Endothelial cell of umbilical vein (primary cell): ENCODE measurements around the gene CLCN2. TPM values are rescaled to one million over a fixed set of nuclear protein-coding genes. Genes with fewer than 3 reads are reported as not detected.
A peak's percentile ranks its signal among the peaks of the same experiment; 100 is the strongest.

ENCODE experiments used
- BruUV-seq: library from RNA; stranded (reverse); fragments of 400-500 nt; replicated peaks from 2 replicates; lab custom pipeline; 2021; lab: Mats Ljungman, UMichigan
- CTCF ChIA-PET: fragments of 300-600, 350-600 bp; sonication (Branson Sonifier 250); formaldehyde crosslinking; loops from one replicate; lab custom pipeline; 2021; ENCODE audit warnings: antibody characterized with exemption, inconsistent platforms; lab: Charles Lee
- POLR2A ChIA-PET: fragments of 300-600, 350-600 bp; sonication (Branson Sonifier 250); formaldehyde crosslinking; loops from one replicate; lab custom pipeline; 2021; ENCODE audit warnings: antibody characterized with exemption, inconsistent platforms; lab: Charles Lee
- DNase-seq: peaks from one replicate; pipeline ENCODE4 v3.0.0-alpha.2; 2011; ENCODE audit warnings: low read depth, low spot score
- FAIRE-seq: peaks from 2 replicates; lab custom pipeline; 2011; peaks lifted over from hg19 to GRCh38; lab: Jason Lieb, UNC
- H2AFZ ChIP-seq: 2 replicates; pipeline ENCODE4 v1.6.0; 2012; ENCODE audit warnings: low read depth, low read length, control low read depth, inconsistent platforms
- H3K27ac ChIP-seq: 2 replicates; pipeline ENCODE4 v1.5.1; 2011; ENCODE audit warnings: low read depth, mild to moderate bottlenecking, control low read depth, low read length, moderate library complexity; ENCODE audit not compliant: insufficient read depth
- H3K27me3 ChIP-seq, 2 experiments: 2 replicates each; pipeline versions ENCODE4 v1.6.0 to v1.6.1; 2011; ENCODE audit warnings: low read length in 2 of 2, mixed read lengths in 1 of 2; ENCODE audit not compliant: control insufficient read depth in 2 of 2, insufficient read depth in 2 of 2
- H3K36me3 ChIP-seq, 2 experiments: 2 replicates in 1 of 2; 3 replicates in 1 of 2; pipeline ENCODE4 v1.5.1; 2011; ENCODE audit warnings: low read length in 2 of 2, mild to moderate bottlenecking in 1 of 2, moderate library complexity in 1 of 2; ENCODE audit not compliant: control insufficient read depth in 2 of 2, insufficient read depth in 2 of 2; ENCODE audit errors: extremely low read depth in 1 of 2
- H3K4me1 ChIP-seq: 3 replicates; pipeline ENCODE4 v1.5.1; 2011; ENCODE audit warnings: mild to moderate bottlenecking, low read length; ENCODE audit not compliant: control insufficient read depth, insufficient read depth; ENCODE audit errors: extremely low read depth
- H3K4me2 ChIP-seq: 2 replicates; pipeline ENCODE4 v1.6.1; 2011; ENCODE audit warnings: low read length, control low read depth, mixed read lengths; ENCODE audit not compliant: insufficient read depth
- H3K4me3 ChIP-seq, 3 experiments: fragments of 200-600 bp in 1 of 3; sonication (generic), shearing (Covaris generic) in 1 of 3; replicated peaks in 1 of 3; 2 replicates each; pipeline ENCODE4 v1.5.1; 2011 to 2016; ENCODE audit warnings: control low read depth in 3 of 3, low read length in 3 of 3, mild to moderate bottlenecking in 2 of 3, inconsistent platforms in 1 of 3, low read depth in 1 of 3, moderate library complexity in 1 of 3; ENCODE audit not compliant: insufficient read depth in 1 of 3
- H3K79me2 ChIP-seq: 2 replicates; pipeline ENCODE4 v1.6.0; 2012; ENCODE audit warnings: low read length, inconsistent platforms; ENCODE audit not compliant: control insufficient read depth, insufficient read depth
- H3K9ac ChIP-seq: replicated peaks from 2 replicates; pipeline ENCODE3; 2011; ENCODE audit warnings: low read length, control low read depth; ENCODE audit not compliant: insufficient read depth; ENCODE audit errors: extremely low read depth
- H3K9me1 ChIP-seq: replicated peaks from 3 replicates; pipeline ENCODE4 v1.6.0; 2011; ENCODE audit warnings: mild to moderate bottlenecking, low read length; ENCODE audit not compliant: control insufficient read depth, insufficient read depth; ENCODE audit errors: extremely low read depth
- H3K9me3 ChIP-seq: replicated peaks from 2 replicates; pipeline ENCODE4 v1.5.1; 2012; ENCODE audit warnings: low read length, inconsistent platforms; ENCODE audit not compliant: control insufficient read depth, insufficient read depth
- H4K20me1 ChIP-seq: replicated peaks from 2 replicates; pipeline ENCODE3; 2011; ENCODE audit warnings: mild to moderate bottlenecking, low read length; ENCODE audit not compliant: control insufficient read depth, insufficient read depth; ENCODE audit errors: extremely low read depth
- FOS ChIP-seq: IDR thresholded peaks from 2 replicates; pipeline ENCODE4 v1.6.1; 2011; ENCODE audit warnings: mild to moderate bottlenecking, low read length, moderate library complexity, borderline replicate concordance; ENCODE audit not compliant: insufficient read depth
- GATA2 ChIP-seq: IDR thresholded peaks from 2 replicates; pipeline ENCODE4 v1.7.0; 2011; ENCODE audit warnings: low read depth, mild to moderate bottlenecking, moderate library complexity, mixed read lengths, low read length; ENCODE audit not compliant: insufficient read length, insufficient read depth
- JUN ChIP-seq: IDR thresholded peaks from 2 replicates; pipeline ENCODE4 v1.6.1; 2011; ENCODE audit warnings: borderline replicate concordance, low read depth; ENCODE audit not compliant: insufficient read length, insufficient read depth
- MYC ChIP-seq: IDR thresholded peaks from one replicate; pipeline ENCODE4 v1.6.1; 2011; ENCODE audit warnings: mild to moderate bottlenecking, low read depth, low read length
- POLR2A ChIP-seq: IDR thresholded peaks from 2 replicates; pipeline ENCODE4 v1.6.1; 2012; ENCODE audit warnings: low read depth, mild to moderate bottlenecking, control low read depth, low read length
- POLR2AphosphoS5 ChIP-seq: IDR thresholded peaks from 2 replicates; pipeline ENCODE4 v1.6.1; 2012; ENCODE audit warnings: low read depth, mild to moderate bottlenecking, control low read depth, low read length, moderate library complexity; ENCODE audit not compliant: insufficient read depth
- dilution Hi-C: fragments of 300-500 bp; cut with MboI; formaldehyde crosslinking; loops from one replicate; pipeline ENCODE4 v1.15.0; 2019; ENCODE audit warnings: low sequenced_read_pairs; ENCODE audit not compliant: extremely low pct_ligation_motif_present
- intact Hi-C: fragments of 100-400 bp; cut with micrococcal nuclease; formaldehyde crosslinking; loops from one replicate; pipeline ENCODE4 v1.10.0; 2022
- polyA plus RNA-seq, 4 experiments: library from polyadenylated mRNA; depleted of rRNA in 3 of 4; stranded (reverse) in 3 of 4; unstranded in 1 of 4; fragments of >200 nt; gene quantifications; 2 replicates each; pipeline versions ENCODE4 v1.2.1 to v1.2.3, GENCODE V29; 2011 to 2012; ENCODE audit warnings: missing spikeins in 1 of 4
- total RNA-seq: library from RNA; stranded (reverse); gene quantifications from 2 replicates; pipeline ENCODE4 v1.2.3, GENCODE V29; 2021
- TF ChIP-seq, protein P1 (sequence below): IDR thresholded peaks from 2 replicates; pipeline ENCODE4 v1.6.1; 2011; ENCODE audit not compliant: insufficient read depth, insufficient read length
- TF ChIP-seq, protein P2 (sequence below), 2 donors: IDR thresholded peaks; 1 replicate in 1 of 2; 2 replicates in 1 of 2; pipeline ENCODE4 v1.5.1; 2011; ENCODE audit warnings: low read length in 2 of 2, mild to moderate bottlenecking in 2 of 2, moderate library complexity in 2 of 2, control low read depth in 1 of 2, inconsistent platforms in 1 of 2, low read depth in 1 of 2; ENCODE audit not compliant: insufficient read depth in 1 of 2; ENCODE audit errors: extremely low read depth in 1 of 2

Gene CLCN2
- total and polyA plus RNA-seq, 2 donors (not counting 3 experiments of a cell fraction or from before 2014, with no cell fraction given), result 3.5 to 6.5 TPM

DNA sequence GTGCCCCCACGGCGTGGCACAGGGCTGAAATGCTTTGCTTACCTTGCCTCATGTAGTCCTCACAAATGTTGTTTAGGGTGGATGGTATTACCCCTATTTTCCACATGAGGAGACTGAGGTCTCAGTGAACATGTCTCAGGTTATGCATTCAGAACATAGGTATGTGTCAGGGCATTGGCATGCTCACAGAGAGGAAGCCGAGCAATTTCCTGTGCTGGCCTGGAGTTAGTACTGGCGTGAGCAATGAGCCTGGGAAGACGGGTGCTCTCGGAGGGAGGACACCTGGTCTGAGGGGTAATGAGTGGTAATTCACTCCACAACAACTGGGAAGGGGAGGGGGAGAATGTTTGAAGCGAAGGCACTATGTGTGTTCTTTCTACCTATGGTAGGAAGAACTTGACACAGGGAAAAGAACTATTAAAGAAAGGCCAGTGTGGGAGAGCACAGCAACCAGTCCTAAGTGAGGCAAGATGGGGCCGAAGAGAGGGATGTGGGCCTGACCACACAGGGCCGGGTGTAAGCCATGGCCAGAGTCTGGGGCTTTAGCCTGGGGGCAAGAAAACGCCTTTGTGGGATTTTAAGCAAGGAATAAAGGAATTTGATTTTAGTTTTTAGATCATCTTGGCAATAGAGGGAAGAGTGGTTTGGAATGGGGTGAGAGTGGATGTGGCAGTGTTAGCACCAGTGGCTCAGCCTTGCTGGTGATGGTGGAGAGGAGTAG is 28.9 kb downstream of the CLCN2 start:
- ChIA-PET POLR2A (interaction anchor here (0.6 kb wide), 1 partner anchor 16 kb away, joined by 3 read pairs; no protein-coding TSS in a partner anchor), CTCF (no interaction called here)
- peak overlapping the region; percentile 81 for H3K9ac ChIP-seq
- H3K4me3 ChIP-seq, result peak overlapping the region in 1 of 3 experiments; percentile 9
- H3K9me3 ChIP-seq, result no peaks in the 10 kb centered on the region
- peak overlapping the region; percentile 48 for H3K4me2 ChIP-seq
- no TSS peak for BruUV-seq
- no peak overlapping the region for H2AFZ ChIP-seq
- peaks cover 60% of the 10 kb centered on the region for H3K4me1 ChIP-seq
- peak overlapping the region; percentile 99 for H3K27ac ChIP-seq
- peak; percentile 96 for DNase-seq
- H3K9me1 ChIP-seq, result no peaks in the 10 kb centered on the region
- no peaks in the 10 kb centered on the region for H3K27me3 ChIP-seq
- dilution Hi-C loops (no loop called here), intact Hi-C loops (loop anchor here (1.0 to 10.0 kb wide), 5 partner anchors 12 to 1602 kb away; partner anchors contain the start of genes PSMD2 and TRA2B)
- no peaks in the 10 kb centered on the region for H4K20me1 ChIP-seq
- H3K36me3 ChIP-seq, result peaks cover 32 to 40% of the 10 kb centered on the region in 2 experiments
- TF ChIP-seq FOS (peak; percentile 76), POLR2A (no peak), MYC (peak; percentile 16), POLR2AphosphoS5 (peak; percentile 61), JUN (peak; percentile 92), GATA2 (no peak)
- TF ChIP-seq, protein P1, sequence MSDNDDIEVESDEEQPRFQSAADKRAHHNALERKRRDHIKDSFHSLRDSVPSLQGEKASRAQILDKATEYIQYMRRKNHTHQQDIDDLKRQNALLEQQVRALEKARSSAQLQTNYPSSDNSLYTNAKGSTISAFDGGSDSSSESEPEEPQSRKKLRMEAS, result peak; percentile 46
- TF ChIP-seq, protein P2, sequence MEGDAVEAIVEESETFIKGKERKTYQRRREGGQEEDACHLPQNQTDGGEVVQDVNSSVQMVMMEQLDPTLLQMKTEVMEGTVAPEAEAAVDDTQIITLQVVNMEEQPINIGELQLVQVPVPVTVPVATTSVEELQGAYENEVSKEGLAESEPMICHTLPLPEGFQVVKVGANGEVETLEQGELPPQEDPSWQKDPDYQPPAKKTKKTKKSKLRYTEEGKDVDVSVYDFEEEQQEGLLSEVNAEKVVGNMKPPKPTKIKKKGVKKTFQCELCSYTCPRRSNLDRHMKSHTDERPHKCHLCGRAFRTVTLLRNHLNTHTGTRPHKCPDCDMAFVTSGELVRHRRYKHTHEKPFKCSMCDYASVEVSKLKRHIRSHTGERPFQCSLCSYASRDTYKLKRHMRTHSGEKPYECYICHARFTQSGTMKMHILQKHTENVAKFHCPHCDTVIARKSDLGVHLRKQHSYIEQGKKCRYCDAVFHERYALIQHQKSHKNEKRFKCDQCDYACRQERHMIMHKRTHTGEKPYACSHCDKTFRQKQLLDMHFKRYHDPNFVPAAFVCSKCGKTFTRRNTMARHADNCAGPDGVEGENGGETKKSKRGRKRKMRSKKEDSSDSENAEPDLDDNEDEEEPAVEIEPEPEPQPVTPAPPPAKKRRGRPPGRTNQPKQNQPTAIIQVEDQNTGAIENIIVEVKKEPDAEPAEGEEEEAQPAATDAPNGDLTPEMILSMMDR (IDR thresholded peaks at IDR 0.05; ENCODE audit: extremely low read depth in 1 of 2, insufficient read depth in 1 of 2, low read depth in 1 of 2, low read length in 2 of 2), result no peak
- H3K79me2 ChIP-seq, result peaks cover 31% of the 10 kb centered on the region
- peak; percentile 99 for FAIRE-seq
